Measurements from ENCODE around the gene STAT4. TPM values are rescaled to one million over a fixed set of nuclear protein-coding genes. Genes with fewer than 3 reads are reported as not detected.

The STAT4 gene
- total RNA-seq, 2 donors from 2014 or later, result 3.2 to 8.8 TPM

- Mint-ChIP-seq H3K9me3 (no peaks in the 10 kb centered on the region), H3K27me3 (ENCODE audit: insufficient read depth) (peaks cover 28% of the 10 kb centered on the region), H3K4me3 (no peak overlapping the region), H3K4me1 (peaks cover 9% of the 10 kb centered on the region), H3K36me3 (ENCODE audit: low read depth) (no peaks in the 10 kb centered on the region), H3K27ac (no peak overlapping the region)
- Histone ChIP-seq H3K27me3 (ENCODE audit: control insufficient read depth, insufficient read depth, low read length, poor library complexity, severe bottlenecking) (peaks cover 16% of the 10 kb centered on the region), H3K4me3 (ENCODE audit: low read length) (no peak overlapping the region), H3K9ac (ENCODE audit: extremely low read depth, low read length, poor library complexity, severe bottlenecking) (no peak overlapping the region), H3K9me3 (ENCODE audit: control insufficient read depth, low read length) (no peaks in the 10 kb centered on the region), H3K4me1 (ENCODE audit: control insufficient read depth, insufficient read depth, low read length) (no peaks in the 10 kb centered on the region), H3K36me3 (ENCODE audit: control insufficient read depth, insufficient read depth, low read length) (peaks cover 4% of the 10 kb centered on the region), H3K27ac (ENCODE audit: low read depth, low read length) (no peak overlapping the region)
- no peak for TF ChIP-seq CTCF (conservative IDR thresholded peaks at IDR 0.05)
- no peak for DNase-seq
- WGBS, 2 experiments (ENCODE audit: insufficient coverage in 1 of 2, insufficient read length in 1 of 2), result 75 to 76% methylated on average over 2 to 4 of the region's 4 CpGs
These were observed 6.6 kb downstream of the STAT4 start for GRCh38 chr2:191144217-191144616.

GRCh38 chr2:191143791-191144190 lies 7.0 kb downstream of the STAT4 start:
- no peak overlapping the region for H3K4me3 Mint-ChIP-seq
- peaks cover 9% of the 10 kb centered on the region for H3K4me1 Mint-ChIP-seq
- Histone ChIP-seq H3K9me3 (ENCODE audit: control insufficient read depth, low read length) (no peaks in the 10 kb centered on the region), H3K4me1 (ENCODE audit: control insufficient read depth, insufficient read depth, low read length) (no peaks in the 10 kb centered on the region), H3K9ac (ENCODE audit: extremely low read depth, low read length, poor library complexity, severe bottlenecking) (no peak overlapping the region), H3K27ac (ENCODE audit: low read depth, low read length) (no peak overlapping the region), H3K27me3 (ENCODE audit: control insufficient read depth, insufficient read depth, low read length, poor library complexity, severe bottlenecking) (peaks cover 12% of the 10 kb centered on the region), H3K4me3 (ENCODE audit: low read length) (no peak overlapping the region), H3K36me3 (ENCODE audit: control insufficient read depth, insufficient read depth, low read length) (peaks cover 4% of the 10 kb centered on the region)
- DNase-seq, result no peak
- H3K9me3 Mint-ChIP-seq, result no peaks in the 10 kb centered on the region
- TF ChIP-seq CTCF (conservative IDR thresholded peaks at IDR 0.05), result no peak
- H3K27me3 Mint-ChIP-seq (ENCODE audit: insufficient read depth), result peaks cover 25% of the 10 kb centered on the region
- no CpG with 5 or more reads among the region's 1 CpG for WGBS, 2 experiments (ENCODE audit: insufficient coverage in 1 of 2, insufficient read length in 1 of 2)
- H3K36me3 Mint-ChIP-seq (ENCODE audit: low read depth), result no peaks in the 10 kb centered on the region
- no peak overlapping the region for H3K27ac Mint-ChIP-seq

DNA sequence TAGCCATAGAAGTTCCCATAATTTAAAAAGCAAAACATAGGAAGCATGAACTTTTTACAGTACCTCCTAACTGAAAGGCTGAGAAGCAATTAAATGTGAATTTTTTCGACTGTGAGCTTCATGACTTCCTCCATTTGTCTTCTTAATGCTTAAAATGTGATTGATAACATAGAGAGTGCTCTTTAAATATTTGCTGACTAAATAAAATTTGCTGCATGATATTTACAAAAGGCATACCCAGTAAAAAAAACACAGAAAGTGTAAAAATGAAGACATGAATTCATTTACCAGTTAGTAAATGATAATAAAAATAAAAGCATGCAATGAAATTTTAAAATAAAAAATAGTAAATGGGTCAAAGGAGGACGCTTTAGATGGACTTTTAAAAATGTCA lies 21.9 kb downstream of the STAT4 start:
- no peak overlapping the region for H3K27ac ChIP-seq (ENCODE audit: low read depth, low read length)
- 87 to 89% methylated on average over 2 of the region's 2 CpGs for WGBS, 2 experiments (ENCODE audit: insufficient coverage in 1 of 2, insufficient read length in 1 of 2)
- no peak for TF ChIP-seq CTCF (conservative IDR thresholded peaks at IDR 0.05)
- H3K4me1 ChIP-seq (ENCODE audit: control insufficient read depth, insufficient read depth, low read length), result no peaks in the 10 kb centered on the region
- H3K4me3 ChIP-seq (ENCODE audit: low read length), result no peak overlapping the region
- no peak overlapping the region for H3K9ac ChIP-seq (ENCODE audit: extremely low read depth, low read length, poor library complexity, severe bottlenecking)
- no peaks in the 10 kb centered on the region for H3K9me3 ChIP-seq (ENCODE audit: control insufficient read depth, low read length)
- Mint-ChIP-seq H3K9me3 (no peaks in the 10 kb centered on the region), H3K27ac (no peak overlapping the region), H3K36me3 (ENCODE audit: low read depth) (no peaks in the 10 kb centered on the region), H3K4me3 (no peak overlapping the region), H3K27me3 (ENCODE audit: insufficient read depth) (no peaks in the 10 kb centered on the region), H3K4me1 (peaks cover 1% of the 10 kb centered on the region)
- no peaks in the 10 kb centered on the region for H3K27me3 ChIP-seq (ENCODE audit: control insufficient read depth, insufficient read depth, low read length, poor library complexity, severe bottlenecking)
- no peaks in the 10 kb centered on the region for H3K36me3 ChIP-seq (ENCODE audit: control insufficient read depth, insufficient read depth, low read length)
- DNase-seq, result no peak
